BE2C (cell line): ENCODE data around the gene FRRS1L.

Experiments
- DNase-seq: peaks from one replicate; pipeline ENCODE4 v3.0.0-alpha.2; 2020
- H3K27me3 ChIP-seq: fragments of 250-450 bp; sonication (Bioruptor Pico); 2 replicates; pipeline ENCODE4 v1.5.1; 2020; ENCODE audit warnings: mild to moderate bottlenecking
- H3K36me3 ChIP-seq: fragments of 250-450 bp; sonication (Bioruptor Pico); 2 replicates; pipeline ENCODE4 v1.5.1; 2020; ENCODE audit warnings: mild to moderate bottlenecking
- H3K4me1 ChIP-seq: fragments of 250-450 bp; sonication (Bioruptor Pico); 2 replicates; pipeline ENCODE4 v1.5.1; 2020
- H3K4me3 ChIP-seq: 2 replicates; pipeline ENCODE4 v1.5.1; 2011; ENCODE audit warnings: low read depth, low read length
- H3K9me3 ChIP-seq: fragments of 250-450 bp; sonication (Bioruptor Pico); 2 replicates; pipeline ENCODE4 v1.5.1; 2020
- CTCF ChIP-seq: IDR thresholded peaks from 2 replicates; pipeline ENCODE4 v1.5.1; 2012; ENCODE audit warnings: mild to moderate bottlenecking, low read depth, low read length

Gene FRRS1L

GRCh38 chr9:109205526-109205925, 38.5 kb upstream of the FRRS1L start:
- no peak for TF ChIP-seq CTCF
- Histone ChIP-seq H3K4me1 (no peaks in the 10 kb centered on the region), H3K36me3 (no peaks in the 10 kb centered on the region), H3K27me3 (no peaks in the 10 kb centered on the region), H3K4me3 (no peak overlapping the region), H3K9me3 (no peaks in the 10 kb centered on the region)
- no peak for DNase-seq

GRCh38 chr9:109203761-109204360, 36.8 kb upstream of the FRRS1L start:
- TF ChIP-seq CTCF: no peak
- H3K9me3 ChIP-seq: no peaks in the 10 kb centered on the region
- no peaks in the 10 kb centered on the region for H3K4me1 ChIP-seq
- no peaks in the 10 kb centered on the region for H3K36me3 ChIP-seq
- no peak overlapping the region for H3K4me3 ChIP-seq
- no peaks in the 10 kb centered on the region for H3K27me3 ChIP-seq
- DNase-seq: no peak

- no peaks in the 10 kb centered on the region for H3K27me3 ChIP-seq
- H3K4me1 ChIP-seq: no peaks in the 10 kb centered on the region
- no peak for TF ChIP-seq CTCF
- H3K9me3 ChIP-seq: no peaks in the 10 kb centered on the region
- no peaks in the 10 kb centered on the region for H3K36me3 ChIP-seq
- no peak for DNase-seq
- no peak overlapping the region for H3K4me3 ChIP-seq
Measured at GRCh38 chr9:109199676-109200075, 32.6 kb upstream of the FRRS1L start.

GRCh38 chr9:109198736-109199382, 31.8 kb upstream of the FRRS1L start:
- H3K4me1 ChIP-seq: no peaks in the 10 kb centered on the region
- DNase-seq: no peak
- H3K9me3 ChIP-seq: no peaks in the 10 kb centered on the region
- no peak overlapping the region for H3K4me3 ChIP-seq
- TF ChIP-seq CTCF: peak; percentile 27
- H3K27me3 ChIP-seq: no peaks in the 10 kb centered on the region
- no peaks in the 10 kb centered on the region for H3K36me3 ChIP-seq

- no peaks in the 10 kb centered on the region for H3K36me3 ChIP-seq
- DNase-seq: no peak
- H3K4me3 ChIP-seq: no peak overlapping the region
- no peak for TF ChIP-seq CTCF
- H3K27me3 ChIP-seq: no peaks in the 10 kb centered on the region
- H3K9me3 ChIP-seq: no peaks in the 10 kb centered on the region
- H3K4me1 ChIP-seq: no peaks in the 10 kb centered on the region
Measured at GRCh38 chr9:109193974-109194556, 27.0 kb upstream of the FRRS1L start.

GRCh38 chr9:109192732-109193361, 25.8 kb upstream of the FRRS1L start:
- no peak overlapping the region for H3K4me3 ChIP-seq
- TF ChIP-seq CTCF: peak; percentile 57
- DNase-seq: peak; percentile 34
- no peaks in the 10 kb centered on the region for H3K4me1 ChIP-seq
- H3K36me3 ChIP-seq: no peaks in the 10 kb centered on the region
- H3K9me3 ChIP-seq: no peaks in the 10 kb centered on the region
- no peaks in the 10 kb centered on the region for H3K27me3 ChIP-seq
